A673 (cell line): ENCODE measurements around the gene CLASP1.

Experiments
- EZH2 ChIP-seq: fragments of 200-600 bp; sonication (generic); IDR thresholded peaks from 2 replicates; pipeline ENCODE4 v1.6.1; 2017; ENCODE audit warnings: borderline replicate concordance, low read depth, mild to moderate bottlenecking, mixed read lengths, antibody characterized with exemption, low read length; ENCODE audit not compliant: poor library complexity, severe bottlenecking
- TF ChIP-seq, protein P1 (sequence below): fragments of 300-800, 200-600 bp; sonication (generic); conservative IDR thresholded peaks from 2 replicates; pipeline ENCODE4 v1.5.1; 2017; ENCODE audit warnings: low read depth, mild to moderate bottlenecking, antibody characterized with exemption, low read length, moderate library complexity, mixed read lengths

DNA sequence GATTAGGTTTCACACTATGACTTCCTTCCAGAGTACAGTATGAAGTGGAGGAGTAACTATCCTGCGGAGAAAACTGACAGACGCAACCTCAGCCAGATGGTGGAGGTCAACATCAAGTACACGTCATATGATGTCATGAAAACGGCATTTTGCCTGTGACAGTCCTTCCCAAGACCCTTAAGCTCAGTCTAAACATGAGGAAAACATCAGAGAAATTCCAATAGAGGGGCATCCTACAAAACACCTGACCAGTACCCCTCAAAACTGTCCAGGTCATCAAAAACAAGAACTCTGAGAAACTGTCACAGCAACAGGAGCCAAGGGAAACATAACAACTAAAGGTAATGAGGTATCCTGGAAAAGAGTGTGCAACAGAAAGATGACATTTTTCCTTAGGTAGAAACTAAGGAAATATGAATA lies 116.9 kb downstream of the CLASP1 start:
- TF ChIP-seq, protein P1, sequence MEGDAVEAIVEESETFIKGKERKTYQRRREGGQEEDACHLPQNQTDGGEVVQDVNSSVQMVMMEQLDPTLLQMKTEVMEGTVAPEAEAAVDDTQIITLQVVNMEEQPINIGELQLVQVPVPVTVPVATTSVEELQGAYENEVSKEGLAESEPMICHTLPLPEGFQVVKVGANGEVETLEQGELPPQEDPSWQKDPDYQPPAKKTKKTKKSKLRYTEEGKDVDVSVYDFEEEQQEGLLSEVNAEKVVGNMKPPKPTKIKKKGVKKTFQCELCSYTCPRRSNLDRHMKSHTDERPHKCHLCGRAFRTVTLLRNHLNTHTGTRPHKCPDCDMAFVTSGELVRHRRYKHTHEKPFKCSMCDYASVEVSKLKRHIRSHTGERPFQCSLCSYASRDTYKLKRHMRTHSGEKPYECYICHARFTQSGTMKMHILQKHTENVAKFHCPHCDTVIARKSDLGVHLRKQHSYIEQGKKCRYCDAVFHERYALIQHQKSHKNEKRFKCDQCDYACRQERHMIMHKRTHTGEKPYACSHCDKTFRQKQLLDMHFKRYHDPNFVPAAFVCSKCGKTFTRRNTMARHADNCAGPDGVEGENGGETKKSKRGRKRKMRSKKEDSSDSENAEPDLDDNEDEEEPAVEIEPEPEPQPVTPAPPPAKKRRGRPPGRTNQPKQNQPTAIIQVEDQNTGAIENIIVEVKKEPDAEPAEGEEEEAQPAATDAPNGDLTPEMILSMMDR: no peak
- TF ChIP-seq EZH2: no peak
